PC-3 (cell line): ENCODE measurements around the gene CACNA1C. TPM values are rescaled to one million over a fixed set of nuclear protein-coding genes. Genes with fewer than 3 reads are reported as not detected.

Source experiments
- ATAC-seq: fragments of 200-7000 bp; cut with Tn5 transposase; 2 replicates; pipeline ENCODE4 v1.9.1; 2020; ENCODE audit warnings: mild to moderate bottlenecking, moderate library complexity
- BruUV-seq: library from RNA; stranded (reverse); fragments of 400-500 nt; replicated peaks from 2 replicates; lab custom pipeline; 2021; lab: Mats Ljungman, UMichigan
- CTCF ChIA-PET: fragments of 300-600 bp; sonication (Branson Sonifier 250); formaldehyde crosslinking; loops from one replicate; lab custom pipeline; 2022; ENCODE audit warnings: antibody characterized with exemption; lab: Charles Lee
- POLR2A ChIA-PET: fragments of 300-600 bp; sonication (Branson Sonifier 250); formaldehyde crosslinking; loops from one replicate; lab custom pipeline; 2022; ENCODE audit warnings: antibody characterized with exemption; ENCODE audit not compliant: unreplicated experiment; lab: Charles Lee
- DNase-seq: peaks from one replicate; pipeline ENCODE4 v3.0.0-alpha.2; 2015
- H2AFZ ChIP-seq: fragments of 300-600 bp; sonication (generic); 2 replicates; pipeline ENCODE4 v1.6.0; 2016; ENCODE audit warnings: antibody characterized with exemption, low read length
- H3F3A ChIP-seq: fragments of 300-600 bp; sonication (generic); one replicate; pipeline ENCODE4 v1.6.0; 2017; ENCODE audit warnings: antibody characterized with exemption, low read length, control low read depth, mild to moderate bottlenecking; ENCODE audit not compliant: unreplicated experiment
- H3K27ac ChIP-seq: fragments of 300-600 bp; sonication (generic); 2 replicates; pipeline ENCODE4 v1.5.1; 2016; ENCODE audit warnings: mild to moderate bottlenecking, low read length
- H3K27me3 ChIP-seq: fragments of 300-600 bp; sonication (generic); 2 replicates; pipeline ENCODE4 v1.6.1; 2016; ENCODE audit warnings: low read length, mixed read lengths
- H3K36me3 ChIP-seq: fragments of 300-600 bp; sonication (generic); 2 replicates; pipeline ENCODE4 v1.6.1; 2016; ENCODE audit warnings: low read depth, mixed run types, low read length, mixed read lengths
- H3K4me1 ChIP-seq: fragments of 300-600 bp; sonication (generic); 2 replicates; pipeline ENCODE4 v1.5.1; 2016; ENCODE audit warnings: low read length; ENCODE audit not compliant: insufficient read depth
- H3K4me2 ChIP-seq: fragments of 300-600 bp; sonication (generic); 2 replicates; pipeline ENCODE4 v1.6.0; 2016; ENCODE audit warnings: low read length
- H3K4me3 ChIP-seq: fragments of 300-600 bp; sonication (generic); 2 replicates; pipeline ENCODE4 v1.5.1; 2016; ENCODE audit warnings: mild to moderate bottlenecking, low read length, mixed read lengths
- H3K79me2 ChIP-seq: fragments of 300-600 bp; sonication (generic); 2 replicates; pipeline ENCODE4 v1.6.1; 2017; ENCODE audit warnings: low read length, mixed read lengths
- H3K9ac ChIP-seq: fragments of 300-600 bp; sonication (generic); 2 replicates; pipeline ENCODE4 v1.6.0; 2016; ENCODE audit warnings: mild to moderate bottlenecking, low read length
- H3K9me2 ChIP-seq: fragments of 300-600 bp; sonication (generic); replicated peaks from 2 replicates; pipeline ENCODE4 v1.6.1; 2016; ENCODE audit warnings: mixed run types, low read length, mixed read lengths
- H3K9me3 ChIP-seq: fragments of 300-600 bp; sonication (generic); 2 replicates; pipeline ENCODE4 v1.6.1; 2016; ENCODE audit warnings: low read length, mixed read lengths
- H4K20me1 ChIP-seq: fragments of 300-600 bp; sonication (generic); 2 replicates; pipeline ENCODE4 v1.6.1; 2016; ENCODE audit warnings: low read length, mixed read lengths
- CTCF ChIP-seq: fragments of 300-600 bp; sonication (generic); conservative IDR thresholded peaks from 2 replicates; pipeline ENCODE4 v1.5.1; 2017; ENCODE audit warnings: antibody characterized with exemption, low read depth, mild to moderate bottlenecking, low read length
- EZH2 ChIP-seq: fragments of 300-600 bp; sonication (generic); IDR thresholded peaks from one replicate; pipeline ENCODE4 v1.6.1; 2017; ENCODE audit warnings: antibody characterized with exemption, mild to moderate bottlenecking, low read length; ENCODE audit not compliant: unreplicated experiment
- EZH2phosphoT487 ChIP-seq: fragments of 300-600 bp; sonication (generic); IDR thresholded peaks from 2 replicates; pipeline ENCODE4 v1.6.1; 2018; ENCODE audit warnings: mild to moderate bottlenecking, antibody characterized with exemption, low read length, borderline replicate concordance
- intact Hi-C: fragments of 100-400 bp; cut with micrococcal nuclease; formaldehyde crosslinking; loops from 2 replicates; pipeline ENCODE4 v1.9.0; 2023
- total RNA-seq: library from RNA; depleted of rRNA; stranded (reverse); fragments of >200 nt; gene quantifications from 2 replicates; pipeline ENCODE4 v1.2.3, GENCODE V29; 2014

Gene CACNA1C
- total RNA-seq, 1 experiment from 2014 or later: not detected

DNA sequence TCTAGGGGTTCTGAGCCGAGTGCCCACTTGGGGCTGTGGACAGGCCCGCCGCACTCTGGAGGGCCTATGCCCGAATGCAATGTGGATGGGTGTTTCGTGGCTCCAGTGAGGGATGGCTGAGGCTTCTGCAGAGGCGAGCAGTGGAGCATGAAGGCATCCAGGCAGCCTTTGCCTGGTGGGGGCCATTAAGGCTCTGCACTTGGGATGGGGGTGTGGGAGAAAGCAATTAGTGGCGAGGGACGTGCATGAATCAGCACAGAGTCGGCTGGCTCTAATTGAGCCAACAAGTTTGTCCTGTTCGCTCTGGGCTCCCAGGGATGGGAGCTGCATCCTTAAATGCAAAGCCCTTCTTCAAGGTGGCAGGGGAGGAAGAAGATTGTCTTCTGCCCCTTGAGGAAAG lies 395.1 kb downstream of the CACNA1C start:
- Histone ChIP-seq H3K27ac (no peak overlapping the region), H3K9me2 (no peaks in the 10 kb centered on the region), H2AFZ (no peak overlapping the region), H3K4me2 (no peak overlapping the region), H3K79me2 (no peaks in the 10 kb centered on the region), H3K4me1 (no peaks in the 10 kb centered on the region), H3K27me3 (peaks cover 21% of the 10 kb centered on the region), H3K9ac (no peak overlapping the region), H4K20me1 (no peaks in the 10 kb centered on the region), H3K36me3 (no peaks in the 10 kb centered on the region), H3F3A (no peaks in the 10 kb centered on the region), H3K4me3 (no peak overlapping the region), H3K9me3 (no peaks in the 10 kb centered on the region)
- DNase-seq (no peak), ATAC-seq (no peak)
- POLR2A ChIA-PET: no interaction called here
- BruUV-seq: no TSS peak
- intact Hi-C loops: no loop called here
- TF ChIP-seq EZH2 (no peak), CTCF (no peak), EZH2phosphoT487 (no peak)
- CTCF ChIA-PET: no interaction called here

DNA sequence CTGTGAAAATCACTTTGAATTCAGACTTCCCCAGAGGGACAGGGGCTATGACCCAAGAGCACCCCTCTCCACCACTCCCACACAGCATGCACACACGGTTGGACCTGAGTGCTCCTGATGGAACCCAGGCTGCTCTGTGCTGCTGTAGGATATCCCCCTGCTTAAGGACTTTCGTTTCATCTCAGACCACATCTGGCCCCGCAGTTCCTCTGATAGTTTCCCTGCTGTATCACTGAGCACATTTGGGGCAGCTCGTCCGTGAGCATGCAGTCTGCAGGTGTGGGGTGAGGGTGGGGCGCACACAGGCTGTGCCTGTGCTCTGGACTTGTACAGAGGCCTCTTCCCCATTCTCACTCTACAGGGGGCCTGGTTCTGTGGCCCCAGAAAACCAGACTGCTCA lies 396.8 kb downstream of the CACNA1C start:
- intact Hi-C loops: no loop called here
- TF ChIP-seq EZH2 (no peak), EZH2phosphoT487 (no peak)
- Histone ChIP-seq H3K79me2 (no peaks in the 10 kb centered on the region), H3K9me3 (no peaks in the 10 kb centered on the region), H3K9me2 (no peaks in the 10 kb centered on the region), H4K20me1 (no peaks in the 10 kb centered on the region), H3K4me3 (no peak overlapping the region), H3K4me2 (no peak overlapping the region), H3K4me1 (no peaks in the 10 kb centered on the region), H3K36me3 (no peaks in the 10 kb centered on the region), H3K27ac (no peak overlapping the region), H3F3A (no peaks in the 10 kb centered on the region), H3K27me3 (peaks cover 21% of the 10 kb centered on the region), H2AFZ (no peak overlapping the region), H3K9ac (no peak overlapping the region)
- DNase-seq (no peak), ATAC-seq (no peak)
- ChIA-PET CTCF (no interaction called here), POLR2A (no interaction called here)
- BruUV-seq: no TSS peak

DNA sequence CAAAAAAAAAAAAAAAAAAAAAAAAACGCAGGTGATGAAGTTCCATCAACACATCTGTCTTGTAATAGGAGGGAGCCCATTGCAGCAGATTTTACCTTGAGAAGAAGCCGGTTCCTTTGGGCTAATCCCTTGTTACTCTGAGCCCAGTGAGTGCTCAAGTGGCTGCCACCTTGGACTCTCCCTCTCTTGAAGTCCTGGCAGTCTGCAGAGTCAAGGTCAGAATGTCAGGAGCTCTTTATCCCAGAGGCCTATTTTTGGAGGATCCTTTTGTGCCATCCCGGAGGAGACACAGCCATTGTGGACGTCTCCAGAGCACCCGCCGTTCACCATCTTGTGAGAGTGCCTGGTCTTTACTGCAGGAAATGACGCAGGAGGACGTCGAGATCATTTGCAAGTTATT lies 397.8 kb downstream of the CACNA1C start:
- no peak overlapping the region for H3K4me2 ChIP-seq
- H3K9me3 ChIP-seq: no peaks in the 10 kb centered on the region
- ATAC-seq (no peak), DNase-seq (no peak)
- no peak overlapping the region for H2AFZ ChIP-seq
- no peaks in the 10 kb centered on the region for H3K9me2 ChIP-seq
- no peaks in the 10 kb centered on the region for H4K20me1 ChIP-seq
- H3K4me1 ChIP-seq: no peaks in the 10 kb centered on the region
- intact Hi-C loops: no loop called here
- H3K9ac ChIP-seq: no peak overlapping the region
- ChIA-PET POLR2A (no interaction called here), CTCF (no interaction called here)
- no peaks in the 10 kb centered on the region for H3K79me2 ChIP-seq
- no peaks in the 10 kb centered on the region for H3F3A ChIP-seq
- H3K27me3 ChIP-seq: peaks cover 29% of the 10 kb centered on the region
- no TSS peak for BruUV-seq
- no peak overlapping the region for H3K27ac ChIP-seq
- no peak overlapping the region for H3K4me3 ChIP-seq
- TF ChIP-seq EZH2: no peak
- no peak for TF ChIP-seq EZH2phosphoT487
- no peak for TF ChIP-seq CTCF
- H3K36me3 ChIP-seq: no peaks in the 10 kb centered on the region
